ENCODE data around the gene B3GAT1.

B3GAT1 gene

GRCh38 chr11:134413043-134413825, 1.2 kb upstream of the B3GAT1 start:
- peaks cover 35% of the 10 kb centered on the region for H3K27me3 ChIP-seq (replicated peaks)
- no peak for TF ChIP-seq CTCF (IDR thresholded peaks at IDR 0.05; ENCODE audit: low read depth, low read length, missing control alignments)
- H3K4me3 ChIP-seq (ENCODE audit: low read depth, low read length): no peak overlapping the region
- no peaks in the 10 kb centered on the region for H3K36me3 ChIP-seq (replicated peaks)
- no peak for DNase-seq
- in situ Hi-C loops (cut with HindIII; ENCODE audit: low pct_ligation_motif_present, low sequenced_read_pairs): no loop called here
- H3K27ac ChIP-seq: no peak overlapping the region

GRCh38 chr11:134410766-134411165, 1.3 kb downstream of the B3GAT1 start:
- Histone ChIP-seq H3K4me3 (ENCODE audit: low read depth, low read length) (no peak overlapping the region), H3K36me3 (replicated peaks) (no peaks in the 10 kb centered on the region), H3K27ac (no peak overlapping the region), H3K27me3 (replicated peaks) (peaks cover 35% of the 10 kb centered on the region)
- DNase-seq: no peak
- TF ChIP-seq CTCF (IDR thresholded peaks at IDR 0.05; ENCODE audit: low read depth, low read length, missing control alignments): no peak
- in situ Hi-C loops (cut with HindIII; ENCODE audit: low pct_ligation_motif_present, low sequenced_read_pairs): no loop called here

GRCh38 chr11:134409552-134410429, 2.3 kb downstream of the B3GAT1 start:
- no peak for DNase-seq
- in situ Hi-C loops (cut with HindIII; ENCODE audit: low pct_ligation_motif_present, low sequenced_read_pairs): no loop called here
- no peak for TF ChIP-seq CTCF (IDR thresholded peaks at IDR 0.05; ENCODE audit: low read depth, low read length, missing control alignments)
- no peak overlapping the region for H3K27ac ChIP-seq
- H3K4me3 ChIP-seq (ENCODE audit: low read depth, low read length): no peak overlapping the region
- H3K27me3 ChIP-seq (replicated peaks): peaks cover 35% of the 10 kb centered on the region
- H3K36me3 ChIP-seq (replicated peaks): no peaks in the 10 kb centered on the region

- Histone ChIP-seq H3K4me3 (ENCODE audit: low read depth, low read length) (no peak overlapping the region), H3K27ac (no peak overlapping the region), H3K27me3 (replicated peaks) (peaks cover 20% of the 10 kb centered on the region), H3K36me3 (replicated peaks) (no peaks in the 10 kb centered on the region)
- TF ChIP-seq CTCF (IDR thresholded peaks at IDR 0.05; ENCODE audit: low read depth, low read length, missing control alignments): no peak
- in situ Hi-C loops (cut with HindIII; ENCODE audit: low pct_ligation_motif_present, low sequenced_read_pairs): no loop called here
- DNase-seq: no peak
These were observed 4.1 kb downstream of the B3GAT1 start for GRCh38 chr11:134407923-134408322.

GRCh38 chr11:134407321-134407828, 4.7 kb downstream of the B3GAT1 start:
- Histone ChIP-seq H3K27ac (no peak overlapping the region), H3K27me3 (replicated peaks) (peaks cover 14% of the 10 kb centered on the region), H3K36me3 (replicated peaks) (no peaks in the 10 kb centered on the region), H3K4me3 (ENCODE audit: low read depth, low read length) (no peak overlapping the region)
- in situ Hi-C loops (cut with HindIII; ENCODE audit: low pct_ligation_motif_present, low sequenced_read_pairs): no loop called here
- TF ChIP-seq CTCF (IDR thresholded peaks at IDR 0.05; ENCODE audit: low read depth, low read length, missing control alignments): no peak
- no peak for DNase-seq
